NCI-H2196 treated with DMSO at 0.1 percent for 48 hours (cell line): ENCODE results near the gene NUDT6.

Experiments
- DNase-seq: peaks from one replicate; lab custom pipeline; 2025; ENCODE audit not compliant: unreplicated experiment; lab: John Stamatoyannopoulos, UW

Gene NUDT6

GRCh38 chr4:122914938-122915337 is 7.5 kb downstream of the NUDT6 start:
- DNase-seq: no peak

- DNase-seq: no peak
Measured at GRCh38 chr4:122914292-122914904, 8.0 kb downstream of the NUDT6 start.

GRCh38 chr4:122912810-122913575 is 9.4 kb downstream of the NUDT6 start:
- no peak for DNase-seq

- no peak for DNase-seq
Measured at GRCh38 chr4:122911588-122911987, 10.8 kb downstream of the NUDT6 start.

GRCh38 chr4:122909683-122910082 is 12.7 kb downstream of the NUDT6 start:
- no peak for DNase-seq

- no peak for DNase-seq
Measured at GRCh38 chr4:122908223-122908622, 14.2 kb downstream of the NUDT6 start.

GRCh38 chr4:122906859-122907305 is 15.5 kb downstream of the NUDT6 start:
- no peak for DNase-seq

- DNase-seq: no peak
Measured at GRCh38 chr4:122903766-122904288, 18.6 kb downstream of the NUDT6 start.

- no peak for DNase-seq
Measured at GRCh38 chr4:122901247-122902010, 21.0 kb downstream of the NUDT6 start.

GRCh38 chr4:122900314-122900713 is 22.1 kb downstream of the NUDT6 start:
- DNase-seq: no peak

- no peak for DNase-seq
Measured at GRCh38 chr4:122899682-122900081, 22.7 kb downstream of the NUDT6 start.

GRCh38 chr4:122898370-122899150 is 23.8 kb downstream of the NUDT6 start:
- DNase-seq: no peak

GRCh38 chr4:122896270-122896669 is 26.1 kb downstream of the NUDT6 start:
- DNase-seq: no peak

GRCh38 chr4:122895336-122895995 is 26.9 kb downstream of the NUDT6 start:
- no peak for DNase-seq

- DNase-seq: no peak
Measured at GRCh38 chr4:122894827-122895226, 27.6 kb downstream of the NUDT6 start.

GRCh38 chr4:122890147-122890795 is 32.1 kb downstream of the NUDT6 start:
- DNase-seq: no peak

- no peak for DNase-seq
Measured at GRCh38 chr4:122889726-122890125, 32.7 kb downstream of the NUDT6 start.

GRCh38 chr4:122884499-122884898 is 37.9 kb downstream of the NUDT6 start:
- DNase-seq: no peak

GRCh38 chr4:122882857-122883735 is 39.3 kb downstream of the NUDT6 start:
- no peak for DNase-seq
